K562 (cell line): ENCODE data around the gene SLC4A2. TPM values are rescaled to one million over a fixed set of nuclear protein-coding genes. Genes with fewer than 3 reads are reported as not detected.
A peak's percentile ranks its signal among the peaks of the same experiment; 100 is the strongest.

Source experiments
- BACH1 ChIP-seq: fragments of 200-800 bp; sonication (Bioruptor generic); IDR thresholded peaks from 2 replicates; pipeline ENCODE4 v1.6.1; 2016; ENCODE audit warnings: missing genetic modification characterization, missing compliant biosample characterization
- CBX8 ChIP-seq: fragments of 200-600 bp; sonication (generic); IDR thresholded peaks from 2 replicates; pipeline ENCODE4 v1.6.1; 2012; ENCODE audit warnings: borderline replicate concordance, mixed run types, low read depth, mild to moderate bottlenecking, moderate library complexity, mixed read lengths, low read length, control low read depth, inconsistent platforms; ENCODE audit not compliant: poor library complexity, severe bottlenecking; ENCODE audit errors: extremely low read depth
- GABPB1 ChIP-seq: sonication (generic); formaldehyde crosslinking; IDR thresholded peaks from 2 replicates; pipeline ENCODE4 v1.8.0; 2022; ENCODE audit warnings: mild to moderate bottlenecking, missing genetic modification reagents
- HDGF ChIP-seq: fragments of 450-650 bp; IDR thresholded peaks from 2 replicates; pipeline ENCODE4 v1.6.1; 2016
- NEUROD1 ChIP-seq: fragments of 150-350 bp; IDR thresholded peaks from 2 replicates; pipeline ENCODE4 v1.6.1; 2014; ENCODE audit warnings: borderline replicate concordance, low read length, low read depth; ENCODE audit not compliant: partially characterized antibody
- RBM39 ChIP-seq: fragments of 200-400 bp; formaldehyde crosslinking; optimal IDR thresholded peaks from 2 replicates; pipeline ENCODE3; 2018; ENCODE audit warnings: low read depth, low read length
- RHOXF2B ChIP-seq: fragments of 250-450 bp; sonication (Bioruptor Pico); conservative IDR thresholded peaks from 2 replicates; pipeline ENCODE4 v1.5.1; 2021
- SAFB ChIP-seq: fragments of 200-400 bp; formaldehyde crosslinking; IDR thresholded peaks from 2 replicates; pipeline ENCODE4 v1.6.1; 2017; ENCODE audit warnings: low read depth, low read length, borderline replicate concordance
- SNIP1 ChIP-seq: fragments of 450-650 bp; IDR thresholded peaks from 2 replicates; pipeline ENCODE4 v1.7.1; 2017; ENCODE audit warnings: low read depth, mild to moderate bottlenecking
- ZFPM2 ChIP-seq: fragments of 250-450 bp; sonication (Bioruptor Pico); IDR thresholded peaks from 2 replicates; pipeline ENCODE4 v1.5.1; 2022; ENCODE audit warnings: mild to moderate bottlenecking
- ZKSCAN8 ChIP-seq: fragments of 200-800 bp; sonication (Bioruptor generic); IDR thresholded peaks from 2 replicates; pipeline ENCODE4 v1.6.1; 2016; ENCODE audit warnings: missing genetic modification characterization, missing compliant biosample characterization
- ZNF165 ChIP-seq: fragments of 250-450 bp; sonication (Bioruptor Pico); IDR thresholded peaks from 2 replicates; pipeline ENCODE4 v1.4.0; 2020; ENCODE audit warnings: borderline replicate concordance
- ZNF77 ChIP-seq: fragments of 250-450 bp; sonication (Bioruptor Pico); IDR thresholded peaks from 2 replicates; pipeline ENCODE4 v1.5.0; 2020
- polyA plus RNA-seq, 8 experiments: library from polyadenylated mRNA; depleted of rRNA in 4 of 8; stranded (reverse) in 5 of 8; unstranded in 3 of 8; fragments of >200 nt; fragmentation: Nextera tagmentation in 2 of 8; fragmentation: Illumina TruSeq in 1 of 8; extraction: Ambion mirVana in 2 of 8; extraction: Trizol in 1 of 8; gene quantifications; 2 replicates each; pipeline versions ENCODE4 v1.2.1 to v1.2.3, GENCODE V29; 2011 to 2014; ENCODE audit warnings: inconsistent platforms in 1 of 8, missing spikeins in 1 of 8
- total RNA-seq, 7 experiments: library from RNA; depleted of rRNA in 6 of 7; stranded (reverse); fragments of >200 nt in 6 of 7; fragmentation: Illumina TruSeq in 2 of 7; extraction: Trizol in 2 of 7; gene quantifications; 2 replicates each; pipeline versions ENCODE4 v1.2.1 to v1.2.3, GENCODE V29; 2011 to 2021; ENCODE audit warnings: low replicate concordance in 1 of 7
- TF ChIP-seq, protein P1 (sequence below), 2 experiments: fragments of 250-450 bp in 1 of 2; fragments of 450-650 bp in 1 of 2; sonication (Bioruptor Pico) in 1 of 2; IDR thresholded peaks; 2 replicates each; pipeline versions ENCODE4 v1.6.1 to v1.8.0; 2016 to 2021; ENCODE audit warnings: mild to moderate bottlenecking in 2 of 2, moderate library complexity in 2 of 2, missing compliant biosample characterization in 1 of 2, missing genetic modification characterization in 1 of 2
- TF ChIP-seq, protein P2 (sequence below), 2 experiments: fragments of 450-650 bp in 1 of 2; sonication (generic) in 1 of 2; formaldehyde crosslinking; conservative IDR thresholded peaks; 2 replicates each; pipeline versions ENCODE4 v1.4.0 to v1.8.1; 2020 to 2022; ENCODE audit warnings: mild to moderate bottlenecking in 1 of 2, missing genetic modification reagents in 1 of 2
- TF ChIP-seq, protein P3 (sequence below): fragments of 250-450 bp; sonication (Bioruptor Pico); IDR thresholded peaks from 2 replicates; pipeline ENCODE4 v1.4.0; 2020; ENCODE audit warnings: mild to moderate bottlenecking, moderate library complexity
- TF ChIP-seq, protein P4 (sequence below): fragments of 250-450 bp; sonication (Bioruptor Pico); IDR thresholded peaks from 2 replicates; pipeline ENCODE4 v1.5.0; 2020; ENCODE audit warnings: mild to moderate bottlenecking
- TF ChIP-seq, protein P5 (sequence below): fragments of 250-450 bp; sonication (Bioruptor Pico); IDR thresholded peaks from 2 replicates; pipeline ENCODE4 v1.5.0; 2021
- TF ChIP-seq, protein P6 (sequence below): IDR thresholded peaks from 2 replicates; pipeline ENCODE4 v1.6.1; 2011; ENCODE audit warnings: borderline replicate concordance, low read depth, mild to moderate bottlenecking, moderate library complexity, low read length; ENCODE audit not compliant: insufficient read depth, poor library complexity, severe bottlenecking

Gene SLC4A2
- total and polyA plus RNA-seq, 9 of the 15 experiments (the other 6 are each of a cell fraction or from before 2014, with no cell fraction given) = 11.4 to 375 (median 130) TPM

DNA sequence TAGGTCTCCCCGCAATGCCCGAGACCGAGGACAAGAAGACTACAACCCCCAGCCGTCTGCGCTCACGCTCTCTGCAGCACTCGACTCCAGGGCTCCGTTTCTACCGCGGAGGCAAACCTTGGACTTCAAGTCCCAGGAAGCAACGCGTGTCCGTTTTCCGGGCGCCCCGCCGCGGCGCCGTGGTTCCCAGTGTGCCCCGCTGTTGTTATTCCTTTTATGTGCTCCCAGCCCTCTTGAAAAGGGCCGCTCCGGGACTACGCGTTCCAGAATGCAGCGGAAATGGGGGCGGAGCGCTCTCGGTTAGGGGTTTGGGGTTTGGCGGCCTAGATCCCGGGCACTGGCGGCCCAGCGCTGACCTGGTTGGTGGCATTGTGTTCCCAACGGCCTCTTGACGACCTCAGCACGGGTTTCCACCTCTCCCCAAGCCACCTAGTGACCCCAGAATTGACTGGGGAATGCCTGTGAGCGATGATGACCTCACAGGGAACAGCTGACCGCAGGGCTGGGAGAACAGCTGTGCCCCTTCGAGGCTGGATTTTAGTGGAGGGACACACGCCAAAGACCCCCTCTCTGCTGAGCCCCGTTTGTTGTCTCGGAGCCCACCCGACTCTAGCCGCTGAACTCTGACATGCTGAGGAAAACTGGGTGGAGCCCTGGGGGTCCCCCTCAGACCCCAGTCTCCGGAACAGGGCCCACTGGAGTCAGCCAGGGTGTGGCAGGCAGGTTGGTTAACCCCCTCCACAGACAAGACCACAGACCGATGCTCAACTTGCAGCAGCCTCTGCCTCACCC lies 1.2 kb upstream of the SLC4A2 start (continued):
- TF ChIP-seq, protein P1, sequence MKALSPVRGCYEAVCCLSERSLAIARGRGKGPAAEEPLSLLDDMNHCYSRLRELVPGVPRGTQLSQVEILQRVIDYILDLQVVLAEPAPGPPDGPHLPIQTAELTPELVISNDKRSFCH (CRISPR knock-in tag; IDR thresholded peaks at IDR 0.05) = no peak
- TF ChIP-seq, protein P1 (tag; IDR thresholded peaks at IDR 0.05) = no peak
- TF ChIP-seq, protein P2, sequence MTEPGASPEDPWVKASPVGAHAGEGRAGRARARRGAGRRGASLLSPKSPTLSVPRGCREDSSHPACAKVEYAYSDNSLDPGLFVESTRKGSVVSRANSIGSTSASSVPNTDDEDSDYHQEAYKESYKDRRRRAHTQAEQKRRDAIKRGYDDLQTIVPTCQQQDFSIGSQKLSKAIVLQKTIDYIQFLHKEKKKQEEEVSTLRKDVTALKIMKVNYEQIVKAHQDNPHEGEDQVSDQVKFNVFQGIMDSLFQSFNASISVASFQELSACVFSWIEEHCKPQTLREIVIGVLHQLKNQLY (CRISPR knock-in tag; conservative IDR thresholded peaks at IDR 0.05) = no peak
- TF ChIP-seq ZNF165 (CRISPR knock-in tag) = no peak
- TF ChIP-seq SAFB = no peak
- peak; percentile 23 for TF ChIP-seq RBM39
- TF ChIP-seq BACH1 (tag) = peak; percentile 86; the same call in 1 of the 2 replicates
- no peak for TF ChIP-seq NEUROD1
- TF ChIP-seq SNIP1 = no peak
- TF ChIP-seq, protein P3, sequence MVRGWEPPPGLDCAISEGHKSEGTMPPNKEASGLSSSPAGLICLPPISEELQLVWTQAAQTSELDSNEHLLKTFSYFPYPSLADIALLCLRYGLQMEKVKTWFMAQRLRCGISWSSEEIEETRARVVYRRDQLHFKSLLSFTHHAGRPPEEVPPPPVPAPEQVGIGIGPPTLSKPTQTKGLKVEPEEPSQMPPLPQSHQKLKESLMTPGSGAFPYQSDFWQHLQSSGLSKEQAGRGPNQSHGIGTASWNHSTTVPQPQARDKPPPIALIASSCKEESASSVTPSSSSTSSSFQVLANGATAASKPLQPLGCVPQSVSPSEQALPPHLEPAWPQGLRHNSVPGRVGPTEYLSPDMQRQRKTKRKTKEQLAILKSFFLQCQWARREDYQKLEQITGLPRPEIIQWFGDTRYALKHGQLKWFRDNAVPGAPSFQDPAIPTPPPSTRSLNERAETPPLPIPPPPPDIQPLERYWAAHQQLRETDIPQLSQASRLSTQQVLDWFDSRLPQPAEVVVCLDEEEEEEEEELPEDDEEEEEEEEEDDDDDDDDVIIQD (CRISPR knock-in tag) = no peak
- peak; percentile 59; the same call in 1 of the 2 replicates for TF ChIP-seq HDGF
- TF ChIP-seq, protein P4, sequence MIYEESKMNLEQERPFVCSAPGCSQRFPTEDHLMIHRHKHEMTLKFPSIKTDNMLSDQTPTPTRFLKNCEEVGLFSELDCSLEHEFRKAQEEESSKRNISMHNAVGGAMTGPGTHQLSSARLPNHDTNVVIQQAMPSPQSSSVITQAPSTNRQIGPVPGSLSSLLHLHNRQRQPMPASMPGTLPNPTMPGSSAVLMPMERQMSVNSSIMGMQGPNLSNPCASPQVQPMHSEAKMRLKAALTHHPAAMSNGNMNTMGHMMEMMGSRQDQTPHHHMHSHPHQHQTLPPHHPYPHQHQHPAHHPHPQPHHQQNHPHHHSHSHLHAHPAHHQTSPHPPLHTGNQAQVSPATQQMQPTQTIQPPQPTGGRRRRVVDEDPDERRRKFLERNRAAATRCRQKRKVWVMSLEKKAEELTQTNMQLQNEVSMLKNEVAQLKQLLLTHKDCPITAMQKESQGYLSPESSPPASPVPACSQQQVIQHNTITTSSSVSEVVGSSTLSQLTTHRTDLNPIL (CRISPR knock-in tag) = no peak
- TF ChIP-seq, protein P5, sequence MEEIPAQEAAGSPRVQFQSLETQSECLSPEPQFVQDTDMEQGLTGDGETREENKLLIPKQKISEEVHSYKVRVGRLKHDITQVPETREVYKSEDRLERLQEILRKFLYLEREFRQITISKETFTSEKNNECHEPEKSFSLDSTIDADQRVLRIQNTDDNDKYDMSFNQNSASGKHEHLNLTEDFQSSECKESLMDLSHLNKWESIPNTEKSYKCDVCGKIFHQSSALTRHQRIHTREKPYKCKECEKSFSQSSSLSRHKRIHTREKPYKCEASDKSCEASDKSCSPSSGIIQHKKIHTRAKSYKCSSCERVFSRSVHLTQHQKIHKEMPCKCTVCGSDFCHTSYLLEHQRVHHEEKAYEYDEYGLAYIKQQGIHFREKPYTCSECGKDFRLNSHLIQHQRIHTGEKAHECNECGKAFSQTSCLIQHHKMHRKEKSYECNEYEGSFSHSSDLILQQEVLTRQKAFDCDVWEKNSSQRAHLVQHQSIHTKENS (CRISPR knock-in tag) = no peak
- TF ChIP-seq ZFPM2 (CRISPR knock-in tag) = no peak
- TF ChIP-seq, protein P6, sequence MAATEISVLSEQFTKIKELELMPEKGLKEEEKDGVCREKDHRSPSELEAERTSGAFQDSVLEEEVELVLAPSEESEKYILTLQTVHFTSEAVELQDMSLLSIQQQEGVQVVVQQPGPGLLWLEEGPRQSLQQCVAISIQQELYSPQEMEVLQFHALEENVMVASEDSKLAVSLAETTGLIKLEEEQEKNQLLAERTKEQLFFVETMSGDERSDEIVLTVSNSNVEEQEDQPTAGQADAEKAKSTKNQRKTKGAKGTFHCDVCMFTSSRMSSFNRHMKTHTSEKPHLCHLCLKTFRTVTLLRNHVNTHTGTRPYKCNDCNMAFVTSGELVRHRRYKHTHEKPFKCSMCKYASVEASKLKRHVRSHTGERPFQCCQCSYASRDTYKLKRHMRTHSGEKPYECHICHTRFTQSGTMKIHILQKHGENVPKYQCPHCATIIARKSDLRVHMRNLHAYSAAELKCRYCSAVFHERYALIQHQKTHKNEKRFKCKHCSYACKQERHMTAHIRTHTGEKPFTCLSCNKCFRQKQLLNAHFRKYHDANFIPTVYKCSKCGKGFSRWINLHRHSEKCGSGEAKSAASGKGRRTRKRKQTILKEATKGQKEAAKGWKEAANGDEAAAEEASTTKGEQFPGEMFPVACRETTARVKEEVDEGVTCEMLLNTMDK = peak; percentile 57
- no peak for TF ChIP-seq ZNF77 (CRISPR knock-in tag)
- no peak for TF ChIP-seq RHOXF2B (CRISPR knock-in tag)
- no peak for TF ChIP-seq ZKSCAN8 (CRISPR knock-in tag)
- peak; percentile 92 for TF ChIP-seq GABPB1 (CRISPR knock-in tag)
- no peak for TF ChIP-seq CBX8
